Measurements from ENCODE around the gene PRR23E. TPM values are rescaled to one million over a fixed set of nuclear protein-coding genes. Genes with fewer than 3 reads are reported as not detected.

PRR23E gene
- total RNA-seq, 3 donors from 2014 or later, result not detected

DNA sequence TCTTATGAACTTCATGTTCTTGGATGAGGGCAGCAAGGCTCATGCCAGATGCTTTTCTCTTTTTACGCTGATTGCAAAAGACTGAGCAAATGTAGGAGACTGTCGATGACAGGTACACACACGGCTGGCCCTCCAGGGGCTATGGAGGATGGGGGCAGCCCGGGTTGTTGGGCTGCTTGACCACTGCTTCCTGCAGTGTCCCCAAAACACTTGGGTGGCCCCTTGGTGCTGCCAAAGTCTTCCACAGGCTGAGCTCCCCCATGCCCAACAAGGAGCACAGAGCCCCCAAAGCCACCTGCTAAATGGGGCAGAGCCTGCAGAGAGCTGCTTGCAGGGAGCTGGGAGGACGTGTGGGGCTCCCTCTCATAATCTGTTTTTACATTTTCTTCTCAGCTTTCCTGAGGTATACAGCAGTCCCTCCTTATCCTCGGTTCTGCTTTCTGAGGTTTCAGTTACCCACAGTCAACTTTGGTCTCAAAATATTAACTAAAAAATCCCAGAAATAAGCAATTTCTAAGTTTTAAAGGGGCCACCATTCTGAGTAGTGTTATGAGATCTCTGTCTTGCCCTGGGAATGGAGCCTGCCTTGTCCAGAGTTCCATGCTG lies 7.3 kb downstream of the PRR23E start:
- Histone ChIP-seq H3K27ac (no peak overlapping the region), H3K36me3 (no peaks in the 10 kb centered on the region), H3K4me3 (no peak overlapping the region), H3K4me1 (no peaks in the 10 kb centered on the region), H3K27me3 (no peaks in the 10 kb centered on the region), H3K9me3 (peaks cover 0 to 6% of the 10 kb centered on the region in 2 donors)
- intact Hi-C loops (cut with DNase I; ENCODE audit: low total_unique reads), result no loop called here
- DNase-seq (ENCODE audit: low spot score in 2 of 2), result no peak
- TF ChIP-seq POLR2A (IDR thresholded peaks at IDR 0.05), result no peak
- TF ChIP-seq, protein P1, sequence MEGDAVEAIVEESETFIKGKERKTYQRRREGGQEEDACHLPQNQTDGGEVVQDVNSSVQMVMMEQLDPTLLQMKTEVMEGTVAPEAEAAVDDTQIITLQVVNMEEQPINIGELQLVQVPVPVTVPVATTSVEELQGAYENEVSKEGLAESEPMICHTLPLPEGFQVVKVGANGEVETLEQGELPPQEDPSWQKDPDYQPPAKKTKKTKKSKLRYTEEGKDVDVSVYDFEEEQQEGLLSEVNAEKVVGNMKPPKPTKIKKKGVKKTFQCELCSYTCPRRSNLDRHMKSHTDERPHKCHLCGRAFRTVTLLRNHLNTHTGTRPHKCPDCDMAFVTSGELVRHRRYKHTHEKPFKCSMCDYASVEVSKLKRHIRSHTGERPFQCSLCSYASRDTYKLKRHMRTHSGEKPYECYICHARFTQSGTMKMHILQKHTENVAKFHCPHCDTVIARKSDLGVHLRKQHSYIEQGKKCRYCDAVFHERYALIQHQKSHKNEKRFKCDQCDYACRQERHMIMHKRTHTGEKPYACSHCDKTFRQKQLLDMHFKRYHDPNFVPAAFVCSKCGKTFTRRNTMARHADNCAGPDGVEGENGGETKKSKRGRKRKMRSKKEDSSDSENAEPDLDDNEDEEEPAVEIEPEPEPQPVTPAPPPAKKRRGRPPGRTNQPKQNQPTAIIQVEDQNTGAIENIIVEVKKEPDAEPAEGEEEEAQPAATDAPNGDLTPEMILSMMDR (IDR thresholded peaks at IDR 0.05), result no peak
- no peak for TF ChIP-seq POLR2AphosphoS5 (IDR thresholded peaks at IDR 0.05)

DNA sequence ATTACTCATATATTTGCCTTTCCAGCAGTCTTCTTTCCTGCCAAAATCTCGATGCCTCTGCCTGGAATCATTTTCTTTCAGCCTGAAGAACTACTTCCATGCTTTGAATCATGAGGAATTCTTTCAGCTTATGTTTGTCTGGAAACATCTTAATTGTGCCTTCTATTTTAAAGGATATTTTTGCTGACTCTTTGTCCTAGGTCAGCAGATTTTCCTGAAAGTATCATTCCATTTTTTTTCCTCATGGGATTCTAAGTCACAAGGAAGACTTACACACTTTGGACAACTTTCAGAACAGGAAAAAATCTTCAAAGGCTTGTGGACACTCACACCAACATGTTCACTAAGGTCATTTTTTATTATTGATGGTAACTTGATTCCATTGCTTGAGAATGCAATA lies 10.1 kb downstream of the PRR23E start:
- TF ChIP-seq POLR2A (IDR thresholded peaks at IDR 0.05) (no peak), POLR2AphosphoS5 (IDR thresholded peaks at IDR 0.05) (no peak)
- TF ChIP-seq, protein P1 (IDR thresholded peaks at IDR 0.05), result no peak
- no peak for DNase-seq (ENCODE audit: low spot score in 2 of 2)
- H3K4me1 ChIP-seq, result no peaks in the 10 kb centered on the region
- H3K36me3 ChIP-seq, result no peaks in the 10 kb centered on the region
- intact Hi-C loops (cut with DNase I; ENCODE audit: low total_unique reads), result no loop called here
- H3K27ac ChIP-seq, result no peak overlapping the region
- no peaks in the 10 kb centered on the region for H3K27me3 ChIP-seq
- H3K9me3 ChIP-seq, result peaks cover 0 to 6% of the 10 kb centered on the region in 2 donors
- H3K4me3 ChIP-seq, result no peak overlapping the region

DNA sequence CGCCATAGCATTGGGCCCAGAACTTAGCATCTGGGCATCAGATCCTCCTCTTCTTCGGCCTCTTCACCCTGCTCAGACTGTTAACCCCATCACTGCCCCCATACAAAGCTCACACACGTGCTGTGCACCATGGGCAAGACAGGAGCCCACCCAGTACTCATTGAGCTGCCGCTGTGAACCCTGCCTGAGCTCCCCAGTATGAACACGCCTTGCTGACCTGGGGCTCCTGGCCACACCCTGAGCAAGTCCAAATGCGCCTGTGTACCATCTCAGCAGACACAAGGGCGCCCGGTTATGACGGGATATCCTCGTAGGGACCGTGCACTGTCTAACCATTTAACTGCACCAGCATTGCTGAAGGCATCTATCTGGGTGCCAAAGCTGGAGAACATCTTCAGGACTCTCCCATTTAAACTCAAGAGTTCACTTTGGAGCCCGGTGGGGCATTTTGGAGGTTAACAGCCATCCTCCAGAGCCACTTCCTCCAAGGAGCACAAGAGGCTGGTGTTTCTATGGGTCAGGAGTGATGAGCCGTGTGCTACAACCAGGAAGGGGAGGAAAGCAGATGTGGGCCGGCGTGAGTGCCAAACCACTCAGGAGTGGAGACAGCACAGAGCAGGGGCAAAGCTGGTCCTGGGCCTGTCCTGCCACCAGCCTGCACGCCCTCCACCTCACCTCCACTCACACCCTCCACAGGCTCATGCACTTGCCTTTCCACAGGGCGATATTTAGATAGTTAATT lies 12.1 kb downstream of the PRR23E start:
- Histone ChIP-seq H3K4me1 (no peaks in the 10 kb centered on the region), H3K27me3 (no peaks in the 10 kb centered on the region), H3K9me3 (peaks cover 0 to 6% of the 10 kb centered on the region in 2 donors), H3K4me3 (no peak overlapping the region), H3K27ac (no peak overlapping the region), H3K36me3 (no peaks in the 10 kb centered on the region)
- TF ChIP-seq, protein P1 (IDR thresholded peaks at IDR 0.05), result no peak
- TF ChIP-seq POLR2A (IDR thresholded peaks at IDR 0.05) (no peak), POLR2AphosphoS5 (IDR thresholded peaks at IDR 0.05) (no peak)
- no peak for DNase-seq (ENCODE audit: low spot score in 2 of 2)
- intact Hi-C loops (cut with DNase I; ENCODE audit: low total_unique reads), result no loop called here

DNA sequence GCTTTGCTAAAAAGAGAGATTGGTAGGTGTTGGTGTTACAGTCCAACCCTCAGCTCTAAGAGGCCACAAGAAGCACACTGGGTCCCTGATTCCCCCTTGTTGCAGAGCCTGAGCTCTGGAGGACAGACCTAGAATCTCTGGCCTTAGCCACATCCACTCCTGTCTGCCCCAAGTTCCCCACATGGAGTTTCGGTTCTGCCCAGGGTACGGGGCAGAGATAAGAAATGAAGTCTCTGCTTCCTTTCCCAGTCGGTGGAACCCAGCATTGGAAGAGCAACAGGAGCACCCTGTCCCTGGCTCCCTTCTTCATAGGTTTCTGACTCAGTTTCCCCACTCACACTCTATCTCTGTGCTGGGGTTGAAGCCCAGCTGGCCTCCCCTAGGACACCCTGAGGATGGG lies 13.2 kb downstream of the PRR23E start:
- Histone ChIP-seq H3K9me3 (peaks cover 0 to 6% of the 10 kb centered on the region in 2 donors), H3K4me1 (no peaks in the 10 kb centered on the region)

More for the DNA sequence above, 13.2 kb downstream of the PRR23E start:
- H3K27me3 ChIP-seq, result peaks cover 0 to 2% of the 10 kb centered on the region in 2 donors
- no peak for DNase-seq (ENCODE audit: low spot score in 2 of 2)
- no peaks in the 10 kb centered on the region for H3K36me3 ChIP-seq
- H3K27ac ChIP-seq, result no peak overlapping the region
- no peak overlapping the region for H3K4me3 ChIP-seq
- intact Hi-C loops (cut with DNase I; ENCODE audit: low total_unique reads), result no loop called here
- TF ChIP-seq POLR2A (IDR thresholded peaks at IDR 0.05) (no peak), POLR2AphosphoS5 (IDR thresholded peaks at IDR 0.05) (no peak)
- TF ChIP-seq, protein P1 (IDR thresholded peaks at IDR 0.05), result no peak
